ENCODE measurements around the gene TAF7L.
"Not testable (repeated sequence)": the region's sequence is repeated elsewhere in the genome, so short reads cannot be mapped to it uniquely, and the experiment has no call there.

TAF7L gene, protein sequence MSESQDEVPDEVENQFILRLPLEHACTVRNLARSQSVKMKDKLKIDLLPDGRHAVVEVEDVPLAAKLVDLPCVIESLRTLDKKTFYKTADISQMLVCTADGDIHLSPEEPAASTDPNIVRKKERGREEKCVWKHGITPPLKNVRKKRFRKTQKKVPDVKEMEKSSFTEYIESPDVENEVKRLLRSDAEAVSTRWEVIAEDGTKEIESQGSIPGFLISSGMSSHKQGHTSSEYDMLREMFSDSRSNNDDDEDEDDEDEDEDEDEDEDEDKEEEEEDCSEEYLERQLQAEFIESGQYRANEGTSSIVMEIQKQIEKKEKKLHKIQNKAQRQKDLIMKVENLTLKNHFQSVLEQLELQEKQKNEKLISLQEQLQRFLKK

DNA sequence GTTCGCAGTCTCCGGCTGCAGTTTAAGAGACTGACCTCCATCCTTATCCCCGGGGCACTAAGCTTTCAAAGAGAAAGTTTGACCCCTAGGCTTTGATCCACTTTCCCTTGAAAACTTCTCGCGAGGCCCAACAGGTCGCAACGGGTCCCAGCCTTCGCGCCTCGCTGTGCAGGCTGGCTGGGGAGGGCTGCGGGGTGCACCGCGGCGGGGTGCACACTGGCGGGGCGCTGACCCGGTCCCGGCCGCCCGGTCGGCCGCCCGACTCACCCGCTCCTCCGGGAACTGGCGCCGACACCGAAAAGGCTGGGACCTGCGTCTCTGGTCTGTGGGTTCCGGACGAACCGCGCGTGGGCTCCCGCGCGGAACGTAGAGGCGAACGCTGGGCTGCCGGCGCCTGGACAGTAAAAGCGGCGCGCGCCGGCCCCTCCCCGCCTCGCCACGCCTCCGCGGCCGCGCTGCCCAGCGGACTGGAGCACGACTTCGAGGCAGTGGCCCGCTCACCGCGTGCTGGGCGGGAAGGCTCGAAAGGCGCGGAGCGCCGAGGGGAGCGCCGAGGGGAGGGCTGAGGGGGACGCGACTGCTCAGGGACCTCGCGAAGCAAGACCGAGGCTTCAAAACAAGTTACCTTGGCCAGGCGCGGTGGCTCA is at the start of gene TAF7L:
TAF7L (minus strand) TSS at position 378 of the 647 bp plus-strand sequence. CDS start 3,791 bp downstream, outside the sequence.
- no peak within 1 kb of the TSS for H3K4me3 Mint-ChIP-seq

DNA sequence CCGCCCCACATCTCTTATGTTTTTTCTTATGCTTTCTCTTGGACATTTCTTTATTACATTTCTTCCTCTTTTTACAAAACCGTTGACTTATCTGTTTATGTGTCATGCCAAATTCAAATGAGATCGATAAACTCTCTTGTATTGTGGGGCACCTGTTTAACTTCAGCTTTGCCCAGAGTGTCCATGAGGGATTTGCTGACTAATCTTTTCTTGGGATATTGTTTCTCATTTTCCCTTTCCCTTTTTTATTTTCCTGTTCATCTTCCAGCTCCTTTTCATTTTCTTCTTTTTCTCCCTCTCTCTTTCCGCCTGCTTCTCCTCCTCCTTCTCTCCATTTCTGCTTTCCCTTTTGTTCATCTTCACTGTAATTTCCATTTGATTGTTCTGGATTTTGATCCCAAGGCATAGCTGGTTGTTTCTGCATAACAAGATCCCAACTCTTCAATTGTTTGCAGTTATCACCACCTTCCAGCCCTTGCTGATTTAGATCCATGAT is 46.7 kb upstream of the TAF7L start:
- peaks cover 8% of the 10 kb centered on the region in 2 donors for H3K36me3 Mint-ChIP-seq

More for the DNA sequence above, at the start of gene TAF7L:
- H3K9me3 Mint-ChIP-seq: no peaks in the 10 kb centered on the region
- H3K4me1 Mint-ChIP-seq: peaks cover 0 to 2% of the 10 kb centered on the region in 2 donors
- no peak within 1 kb of the TSS for H3K27ac Mint-ChIP-seq
- peaks cover 0 to 3% of the 10 kb centered on the region in 2 donors for H3K36me3 Mint-ChIP-seq
- ATAC-seq (replicated peaks) (no peak), DNase-seq (no peak)
- H3K27me3 Mint-ChIP-seq: peaks cover 0 to 13% of the 10 kb centered on the region in 2 donors

DNA sequence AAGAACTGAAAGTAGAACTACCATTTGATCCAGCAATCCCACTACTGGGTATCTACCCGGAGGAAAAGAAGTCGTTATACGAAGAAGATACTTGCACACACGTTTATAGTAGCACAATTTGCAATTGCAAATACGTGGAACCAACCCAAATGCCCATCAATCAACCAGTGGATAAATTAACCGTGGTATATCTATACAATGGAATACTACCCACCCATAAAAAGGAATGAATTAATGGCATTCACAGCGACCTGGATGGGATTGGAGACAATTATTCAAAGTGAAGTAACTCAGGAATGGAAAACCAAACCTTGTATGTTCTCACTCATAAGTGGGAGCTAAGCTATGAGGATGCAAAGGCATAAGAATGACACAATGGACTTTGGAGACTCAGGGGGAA is 43.2 kb upstream of the TAF7L start:
- not testable (repeated sequence) for H3K36me3 Mint-ChIP-seq; H3K9me3 Mint-ChIP-seq; H3K4me3 Mint-ChIP-seq; DNase-seq; ATAC-seq (replicated peaks); H3K27ac Mint-ChIP-seq; H3K27me3 Mint-ChIP-seq
- peaks cover 2 to 11% of the 10 kb centered on the region in 2 donors for H3K4me1 Mint-ChIP-seq

More for the DNA sequence above, 46.7 kb upstream of the TAF7L start:
- Mint-ChIP-seq H3K4me1 (no peaks in the 10 kb centered on the region), H3K27ac (no peak overlapping the region), H3K9me3 (no peaks in the 10 kb centered on the region), H3K4me3 (no peak overlapping the region), H3K27me3 (no peaks in the 10 kb centered on the region)
- no peak for DNase-seq
- ATAC-seq (replicated peaks): no peak

DNA sequence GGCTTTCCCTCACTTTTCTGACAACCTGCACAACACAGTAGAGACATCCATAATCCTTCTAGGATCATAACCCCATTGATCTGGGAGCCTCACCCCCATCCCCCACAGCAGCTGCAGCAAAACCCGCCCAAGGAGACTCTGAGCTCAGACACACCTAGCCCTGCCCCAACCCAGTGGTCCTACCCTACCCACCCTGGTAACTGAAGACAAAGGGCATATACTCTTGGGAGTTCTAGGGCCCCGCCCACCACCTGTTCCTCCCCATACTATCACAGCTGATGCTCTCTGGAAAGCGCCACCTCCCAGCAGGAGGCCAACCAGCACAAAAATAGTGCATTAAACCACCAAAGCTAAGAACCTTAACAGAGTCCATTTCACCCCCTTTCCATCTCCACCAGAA is 35.5 kb upstream of the TAF7L start:
- ATAC-seq (replicated peaks): not testable (repeated sequence)

DNA sequence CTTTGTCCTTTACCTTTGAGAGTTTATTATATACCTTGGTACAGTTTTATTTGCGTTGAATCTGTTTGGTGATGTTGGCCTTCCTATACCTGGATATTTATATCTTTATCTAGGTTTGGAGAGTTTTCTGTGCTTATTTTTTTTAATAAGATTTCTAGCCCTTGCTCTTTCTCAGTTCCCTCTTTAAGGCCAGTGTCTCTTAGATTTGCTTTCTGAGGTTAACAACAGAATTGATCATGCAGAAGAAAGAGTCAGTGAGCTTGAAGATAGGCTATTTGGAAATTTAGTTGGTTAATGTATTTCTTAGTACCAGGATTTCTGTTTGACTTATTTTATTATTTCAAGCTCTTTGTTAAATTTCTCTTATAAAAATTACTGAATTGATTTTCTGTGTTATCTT is 12.7 kb upstream of the TAF7L start:
- H3K4me1 Mint-ChIP-seq: peaks cover 7 to 16% of the 10 kb centered on the region in 2 donors
- H3K27me3 Mint-ChIP-seq: no peaks in the 10 kb centered on the region
- no peak overlapping the region for H3K27ac Mint-ChIP-seq
- H3K9me3 Mint-ChIP-seq: peaks cover 3 to 10% of the 10 kb centered on the region in 2 donors
- peaks cover 0 to 8% of the 10 kb centered on the region in 2 donors for H3K36me3 Mint-ChIP-seq
- ATAC-seq (replicated peaks): peak; percentile 81 to 85
- H3K4me3 Mint-ChIP-seq: no peak overlapping the region
- DNase-seq: no peak

More for the DNA sequence above, 35.5 kb upstream of the TAF7L start:
- H3K27me3 Mint-ChIP-seq, DNase-seq, H3K27ac Mint-ChIP-seq, H3K9me3 Mint-ChIP-seq, H3K36me3 Mint-ChIP-seq, H3K4me3 Mint-ChIP-seq: not testable (repeated sequence)
- H3K4me1 Mint-ChIP-seq: peaks cover 2 to 17% of the 10 kb centered on the region in 2 donors

DNA sequence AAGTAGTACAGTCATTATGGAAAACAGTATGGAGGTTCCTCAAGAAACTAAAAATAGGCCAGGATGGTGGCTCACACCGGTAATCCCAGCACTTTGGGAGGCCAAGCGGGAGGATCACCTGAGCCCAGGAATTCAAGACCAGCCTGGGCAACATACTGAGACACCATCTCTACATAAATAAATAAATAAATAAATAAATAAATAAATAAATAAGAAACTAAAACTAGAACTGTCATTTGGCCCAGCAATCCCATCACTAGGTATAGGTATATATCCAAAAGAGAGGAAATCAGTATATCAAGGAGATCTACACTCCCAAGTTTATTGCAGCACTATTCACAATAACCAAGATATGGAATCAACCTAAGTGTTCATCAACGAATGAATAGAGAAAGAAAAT is 4.5 kb upstream of the TAF7L start:
- not testable (repeated sequence) for H3K9me3 Mint-ChIP-seq; H3K27ac Mint-ChIP-seq; DNase-seq; H3K4me3 Mint-ChIP-seq; H3K36me3 Mint-ChIP-seq; ATAC-seq (replicated peaks); H3K4me1 Mint-ChIP-seq
- peaks cover 0 to 13% of the 10 kb centered on the region in 2 donors for H3K27me3 Mint-ChIP-seq

DNA sequence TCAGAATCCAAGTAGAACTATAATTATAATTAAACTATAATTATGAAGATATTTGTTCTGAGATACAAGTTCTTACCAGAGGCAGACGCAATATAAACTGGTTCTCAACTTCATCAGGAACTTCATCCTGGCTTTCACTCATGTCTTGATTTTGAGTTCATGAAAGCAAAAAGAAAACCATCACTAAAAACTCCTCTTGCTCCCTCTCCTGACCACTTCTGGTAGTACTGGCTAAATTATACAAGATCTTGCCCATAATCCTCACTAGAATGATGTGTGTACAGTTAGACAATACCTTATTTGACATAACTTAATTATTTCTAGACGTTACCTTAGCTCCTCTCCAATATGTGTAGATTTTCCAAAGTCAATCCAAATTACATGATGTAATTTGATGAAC is 3.7 kb downstream of the TAF7L start:
- Mint-ChIP-seq H3K9me3 (no peaks in the 10 kb centered on the region), H3K36me3 (peaks cover 0 to 2% of the 10 kb centered on the region in 2 donors), H3K4me1 (peaks cover 0 to 2% of the 10 kb centered on the region in 2 donors), H3K4me3 (no peak overlapping the region), H3K27ac (no peak overlapping the region), H3K27me3 (peaks cover 0 to 2% of the 10 kb centered on the region in 2 donors)
- ATAC-seq (replicated peaks): peak in 1 of 2 donors; percentile 51
- no peak for DNase-seq

DNA sequence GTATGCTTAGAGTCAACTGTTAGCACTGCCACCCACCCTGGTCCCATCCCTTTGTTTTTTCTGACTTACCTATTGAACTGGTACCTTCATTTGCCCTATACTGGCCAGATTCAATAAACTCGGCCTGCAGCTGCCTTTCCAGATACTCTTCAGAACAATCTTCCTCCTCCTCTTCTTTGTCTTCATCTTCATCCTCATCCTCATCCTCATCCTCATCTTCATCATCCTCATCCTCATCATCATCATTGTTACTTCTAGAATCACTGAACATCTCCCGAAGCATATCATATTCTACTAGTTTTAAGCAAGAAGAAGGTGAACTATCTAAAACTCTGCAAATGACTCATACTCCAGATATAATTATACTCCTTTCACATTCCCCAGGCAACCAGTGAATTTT is 14.9 kb downstream of the TAF7L start:
- DNase-seq (no peak), ATAC-seq (replicated peaks) (no peak)
- Mint-ChIP-seq H3K4me3 (no peak overlapping the region), H3K9me3 (no peaks in the 10 kb centered on the region), H3K27me3 (peaks cover 0 to 4% of the 10 kb centered on the region in 2 donors), H3K27ac (no peak overlapping the region), H3K36me3 (no peaks in the 10 kb centered on the region), H3K4me1 (no peaks in the 10 kb centered on the region)

DNA sequence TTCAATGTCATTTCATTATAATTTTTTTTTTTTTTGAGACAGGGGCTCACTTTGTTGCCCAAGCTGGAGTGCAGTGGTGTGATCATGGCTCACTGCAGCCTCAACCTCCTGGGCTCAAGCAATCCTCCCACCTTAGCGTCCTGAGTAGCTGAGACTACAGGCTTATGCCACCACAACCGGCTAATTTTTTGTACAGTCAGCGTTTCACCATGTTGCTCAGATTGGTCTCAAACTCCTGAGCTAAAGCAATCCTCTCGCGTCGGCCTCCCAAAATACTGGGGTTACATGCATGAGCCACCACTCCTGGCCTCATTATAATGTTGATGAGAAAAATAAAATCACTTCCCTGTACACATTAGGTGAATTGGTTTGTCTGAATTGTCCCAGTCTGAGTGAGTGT is 16.9 kb downstream of the TAF7L start:
- H3K4me3 Mint-ChIP-seq: no peak overlapping the region
- DNase-seq (no peak), ATAC-seq (replicated peaks) (no peak)
- H3K36me3 Mint-ChIP-seq: no peaks in the 10 kb centered on the region
- no peaks in the 10 kb centered on the region for H3K4me1 Mint-ChIP-seq
- H3K27ac Mint-ChIP-seq: no peak overlapping the region
- peaks cover 0 to 4% of the 10 kb centered on the region in 2 donors for H3K27me3 Mint-ChIP-seq
- no peaks in the 10 kb centered on the region for H3K9me3 Mint-ChIP-seq

DNA sequence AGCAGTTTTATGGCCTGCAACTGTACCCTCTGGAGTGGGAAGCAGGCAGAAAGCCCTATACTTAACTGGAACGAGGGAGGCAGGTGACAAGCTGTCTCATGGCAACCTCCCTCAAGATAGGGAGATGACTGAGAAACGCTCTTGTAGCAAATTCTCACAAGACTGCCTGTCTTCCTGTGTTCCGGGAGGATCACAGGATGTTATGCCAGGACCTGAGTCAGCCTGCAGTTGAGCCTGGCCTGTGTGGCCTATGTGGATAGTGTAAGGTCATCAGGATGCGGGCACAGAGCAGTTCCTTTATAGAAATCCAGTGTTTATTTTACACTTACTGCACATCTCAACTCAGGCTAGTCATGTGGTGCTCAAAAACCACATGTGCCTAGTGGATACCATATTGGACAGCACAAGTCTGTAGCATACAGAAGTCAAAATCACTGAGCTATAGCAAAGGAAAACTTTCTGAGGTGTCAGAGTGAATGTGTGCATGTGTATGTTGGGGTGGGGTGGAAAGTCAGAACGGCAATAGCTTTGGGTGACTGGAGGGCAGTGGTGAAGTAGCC is 25.2 kb downstream of the TAF7L start:
- no peak for ATAC-seq (replicated peaks)
- no peaks in the 10 kb centered on the region for H3K9me3 Mint-ChIP-seq
- no peak overlapping the region for H3K4me3 Mint-ChIP-seq
- H3K27ac Mint-ChIP-seq: no peak overlapping the region
- H3K27me3 Mint-ChIP-seq: peaks cover 0 to 4% of the 10 kb centered on the region in 2 donors
- DNase-seq: no peak
- no peaks in the 10 kb centered on the region for H3K36me3 Mint-ChIP-seq
- H3K4me1 Mint-ChIP-seq: no peaks in the 10 kb centered on the region

DNA sequence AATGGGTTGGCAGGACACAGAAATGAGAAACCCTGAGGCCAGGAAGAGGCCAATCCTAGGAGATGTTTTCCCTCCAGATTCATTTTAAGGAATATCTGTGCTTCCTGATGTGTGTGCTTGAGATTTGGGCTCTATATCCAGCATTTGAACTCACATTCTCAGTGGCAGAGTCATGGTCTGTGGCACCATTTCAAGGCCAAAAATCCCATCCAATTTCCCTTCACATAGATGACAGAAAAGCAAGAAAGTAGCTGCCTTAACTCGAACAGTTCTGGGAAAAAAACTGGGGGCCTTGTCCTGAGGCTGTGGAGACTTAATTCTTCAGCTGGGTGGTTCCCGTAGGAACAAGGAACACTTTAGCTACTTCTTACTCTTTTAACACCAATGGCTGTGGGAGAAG is 27.4 kb downstream of the TAF7L start:
- no peak overlapping the region for H3K27ac Mint-ChIP-seq
- H3K36me3 Mint-ChIP-seq: no peaks in the 10 kb centered on the region
- no peak for ATAC-seq (replicated peaks)
- H3K27me3 Mint-ChIP-seq: peaks cover 0 to 4% of the 10 kb centered on the region in 2 donors
- H3K4me1 Mint-ChIP-seq: no peaks in the 10 kb centered on the region
- H3K4me3 Mint-ChIP-seq: no peak overlapping the region
- no peaks in the 10 kb centered on the region for H3K9me3 Mint-ChIP-seq
- no peak for DNase-seq

DNA sequence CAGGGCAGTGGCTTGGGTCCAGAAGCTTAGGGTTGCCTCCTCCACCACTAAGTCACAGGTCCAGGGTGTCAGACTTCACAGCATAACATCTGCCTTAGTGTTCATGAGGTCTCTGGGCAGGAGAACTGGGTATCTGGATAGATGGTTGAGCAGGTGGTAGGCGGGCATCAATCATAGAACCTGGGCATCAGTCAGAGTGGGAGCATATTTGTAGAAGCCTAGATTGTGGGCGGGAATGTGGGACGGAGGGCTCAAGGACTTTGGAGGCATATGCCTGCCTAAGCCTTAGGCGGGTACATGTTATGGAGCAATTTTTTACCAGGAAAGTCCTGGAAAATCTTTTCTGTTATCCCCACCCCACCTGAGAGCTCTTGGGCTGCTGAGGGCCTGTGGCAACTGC is 28.5 kb downstream of the TAF7L start:
- Mint-ChIP-seq H3K4me1 (no peaks in the 10 kb centered on the region), H3K4me3 (no peak overlapping the region), H3K36me3 (no peaks in the 10 kb centered on the region), H3K27me3 (peaks cover 0 to 4% of the 10 kb centered on the region in 2 donors), H3K9me3 (no peaks in the 10 kb centered on the region), H3K27ac (no peak overlapping the region)
- ATAC-seq (replicated peaks) (no peak), DNase-seq (no peak)

DNA sequence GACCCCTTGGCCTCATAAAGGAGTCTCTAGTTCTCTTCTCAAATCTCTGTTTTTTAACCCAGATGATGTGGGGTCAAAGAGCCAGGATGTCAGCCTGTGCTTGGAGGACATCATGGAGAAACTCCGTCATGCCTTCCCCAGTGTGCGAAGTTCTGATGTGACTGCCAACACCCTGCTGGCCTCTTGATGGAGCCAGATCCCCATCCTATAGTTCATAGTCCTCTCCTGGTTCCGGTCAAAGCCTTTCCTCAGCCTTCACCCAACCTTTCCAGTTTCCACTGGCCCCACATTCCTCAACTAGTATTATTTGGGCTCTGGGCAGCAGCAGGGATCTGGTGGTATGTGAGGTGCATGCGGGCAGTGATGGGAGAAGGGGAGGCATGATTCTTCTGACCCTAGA is 30.7 kb downstream of the TAF7L start:
- DNase-seq: no peak
- Mint-ChIP-seq H3K9me3 (no peaks in the 10 kb centered on the region), H3K4me1 (no peaks in the 10 kb centered on the region), H3K4me3 (no peak overlapping the region), H3K27ac (no peak overlapping the region), H3K36me3 (no peaks in the 10 kb centered on the region), H3K27me3 (peaks cover 0 to 4% of the 10 kb centered on the region in 2 donors)
- ATAC-seq (replicated peaks): no peak

DNA sequence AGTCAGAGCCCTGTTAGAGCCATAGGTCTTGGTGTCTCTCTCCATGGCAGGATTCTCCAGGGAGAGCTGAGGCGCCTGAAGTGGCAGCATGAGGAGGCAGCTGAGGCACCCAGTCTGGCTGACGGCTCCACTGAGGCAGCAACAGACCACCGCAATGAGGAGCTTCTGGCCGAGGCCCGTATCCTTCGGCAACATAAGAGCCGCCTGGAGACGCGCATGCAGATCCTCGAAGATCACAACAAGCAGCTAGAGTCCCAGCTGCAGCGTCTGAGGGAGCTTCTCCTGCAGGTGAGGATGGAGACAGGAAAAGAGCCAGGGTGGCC is 32.9 kb downstream of the TAF7L start:
- Mint-ChIP-seq H3K36me3 (no peaks in the 10 kb centered on the region), H3K9me3 (no peaks in the 10 kb centered on the region), H3K4me1 (no peaks in the 10 kb centered on the region), H3K27ac (no peak overlapping the region), H3K27me3 (peaks cover 0 to 4% of the 10 kb centered on the region in 2 donors), H3K4me3 (no peak overlapping the region)
- no peak for ATAC-seq (replicated peaks)
- DNase-seq: no peak
